Upper lobe of left lung (tissue), 4 donors: ENCODE data around the gene WDR38.

Source experiments
- POLR2A ChIP-seq, 4 donors: fragments of 450-650 bp; IDR thresholded peaks; one replicate each; pipeline ENCODE4 v1.5.1; 2016 to 2017; ENCODE audit warnings: antibody characterized with exemption in 4 of 4, mild to moderate bottlenecking in 2 of 4
- TF ChIP-seq, protein P1 (sequence below), 6 experiments: fragments of 450-650 bp in 4 of 6; fragments of 200-600 bp in 2 of 6; sonication (generic) in 2 of 6; IDR thresholded peaks; one replicate each; pipeline ENCODE4 v1.5.1; 2016 to 2019; ENCODE audit warnings: antibody characterized with exemption in 6 of 6

DNA sequence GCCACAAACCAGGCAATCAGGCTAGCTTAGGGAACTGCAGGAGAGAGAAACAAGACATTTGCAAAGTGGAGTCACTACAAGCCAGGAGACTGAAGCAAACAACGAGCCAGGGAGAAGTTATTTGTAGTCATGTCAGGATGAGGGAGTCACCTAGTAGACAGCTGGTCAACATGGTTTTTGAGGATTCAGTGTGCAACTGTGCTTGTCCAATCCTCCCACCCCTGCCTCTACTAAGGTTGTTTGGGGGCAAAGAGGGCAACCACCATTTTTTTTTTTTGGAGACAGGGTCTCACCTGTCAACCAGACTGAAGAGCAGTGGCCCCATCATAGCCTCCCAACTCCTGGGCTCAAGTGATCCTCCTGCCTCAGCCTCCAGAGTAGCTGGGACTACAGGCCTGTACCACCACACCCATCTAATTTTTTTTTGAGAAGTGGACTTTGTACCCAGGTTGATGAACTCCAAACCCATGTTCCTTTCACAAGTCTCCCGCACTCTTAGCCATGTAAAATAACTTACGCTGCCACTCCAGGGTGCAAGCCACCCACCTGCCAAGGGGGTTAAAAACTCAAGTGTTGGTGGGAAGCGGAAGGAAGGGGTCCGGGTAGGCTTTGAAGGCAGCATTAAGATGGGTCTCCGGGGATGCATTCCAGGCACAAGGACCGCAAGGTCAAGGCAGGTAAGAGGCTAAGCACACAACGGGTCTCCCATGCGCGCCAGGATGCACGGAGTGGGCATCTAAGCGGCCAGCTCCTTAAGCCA is 7.5 kb downstream of the WDR38 start:
- TF ChIP-seq, protein P1, sequence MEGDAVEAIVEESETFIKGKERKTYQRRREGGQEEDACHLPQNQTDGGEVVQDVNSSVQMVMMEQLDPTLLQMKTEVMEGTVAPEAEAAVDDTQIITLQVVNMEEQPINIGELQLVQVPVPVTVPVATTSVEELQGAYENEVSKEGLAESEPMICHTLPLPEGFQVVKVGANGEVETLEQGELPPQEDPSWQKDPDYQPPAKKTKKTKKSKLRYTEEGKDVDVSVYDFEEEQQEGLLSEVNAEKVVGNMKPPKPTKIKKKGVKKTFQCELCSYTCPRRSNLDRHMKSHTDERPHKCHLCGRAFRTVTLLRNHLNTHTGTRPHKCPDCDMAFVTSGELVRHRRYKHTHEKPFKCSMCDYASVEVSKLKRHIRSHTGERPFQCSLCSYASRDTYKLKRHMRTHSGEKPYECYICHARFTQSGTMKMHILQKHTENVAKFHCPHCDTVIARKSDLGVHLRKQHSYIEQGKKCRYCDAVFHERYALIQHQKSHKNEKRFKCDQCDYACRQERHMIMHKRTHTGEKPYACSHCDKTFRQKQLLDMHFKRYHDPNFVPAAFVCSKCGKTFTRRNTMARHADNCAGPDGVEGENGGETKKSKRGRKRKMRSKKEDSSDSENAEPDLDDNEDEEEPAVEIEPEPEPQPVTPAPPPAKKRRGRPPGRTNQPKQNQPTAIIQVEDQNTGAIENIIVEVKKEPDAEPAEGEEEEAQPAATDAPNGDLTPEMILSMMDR (IDR thresholded peaks at IDR 0.05): peak in 1 of 6 experiments; percentile 7
- no peak for TF ChIP-seq POLR2A (IDR thresholded peaks at IDR 0.05)
